Renal pelvis (tissue), 3 donors: ENCODE data around the gene SLC35B4. TPM values are rescaled to one million over a fixed set of nuclear protein-coding genes. Genes with fewer than 3 reads are reported as not detected.

ENCODE experiments used
- polyA plus RNA-seq, 3 donors: library from polyadenylated mRNA; unstranded; fragments of 120-200 nt; gene quantifications; one replicate each; pipeline ENCODE4 v1.2.1, GENCODE V29; 2013; ENCODE audit not compliant: insufficient read length in 3 of 3

Gene SLC35B4
- polyA plus RNA-seq, 3 donors: 20.1 to 34.1 (median 32.7) TPM

Other genes starting within 250 kb of the SLC35B4 start
- 1 to 10 TPM; 1.3 to 3.5 (median 2.9) TPM for gene LRGUK, start 189.6 kb downstream of the SLC35B4 start, polyA plus RNA-seq
- gene AKR1B1, start 142.2 kb upstream of the SLC35B4 start, polyA plus RNA-seq: 100 to 1,000 TPM; 105 to 111 (median 106) TPM
- gene AKR1B10, start 210.6 kb upstream of the SLC35B4 start, polyA plus RNA-seq: not detected
- under 1 TPM in 1 of 3 donors, not detected in 2; 0.22 TPM for gene AKR1B15, start 232.2 kb upstream of the SLC35B4 start, polyA plus RNA-seq